NCI-H345 (cell line): ENCODE data around the gene SPANXN3.
"Not testable (repeated sequence)": the region's sequence is repeated elsewhere in the genome, so short reads cannot be mapped to it uniquely, and the experiment has no call there.

Experiments
- DNase-seq: peaks from one replicate; lab custom pipeline; 2025; lab: John Stamatoyannopoulos, UW

The SPANXN3 gene

DNA sequence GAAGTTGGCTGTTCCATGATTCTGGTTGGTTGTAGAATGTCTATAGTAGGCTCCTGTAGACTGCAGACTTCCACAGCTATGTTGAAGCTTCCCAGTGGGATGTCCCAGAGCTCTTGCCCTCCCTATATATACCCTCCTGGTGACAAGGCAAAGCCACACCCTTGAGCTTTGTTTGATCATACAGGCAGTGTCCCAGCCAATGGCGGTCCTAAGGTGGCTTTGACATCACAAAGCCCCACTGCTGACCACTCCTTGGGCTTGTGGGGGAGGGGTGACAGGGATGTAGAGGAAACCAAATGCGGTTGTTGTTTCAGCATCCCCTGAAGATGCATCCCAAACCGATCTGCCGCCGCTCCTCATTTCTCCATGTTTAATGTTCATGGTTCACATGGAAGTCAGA lies at the start of gene SPANXN3:
Gene SPANXN3 (minus strand): TSS at position 101 of the 400 bp plus-strand sequence. CDS start 84 bp downstream, at position 17.
- DNase-seq = not testable (repeated sequence)

GRCh38 chrX:143536176-143536575 lies 18.9 kb upstream of the SPANXN3 start:
- peak; percentile 78 for DNase-seq

DNA sequence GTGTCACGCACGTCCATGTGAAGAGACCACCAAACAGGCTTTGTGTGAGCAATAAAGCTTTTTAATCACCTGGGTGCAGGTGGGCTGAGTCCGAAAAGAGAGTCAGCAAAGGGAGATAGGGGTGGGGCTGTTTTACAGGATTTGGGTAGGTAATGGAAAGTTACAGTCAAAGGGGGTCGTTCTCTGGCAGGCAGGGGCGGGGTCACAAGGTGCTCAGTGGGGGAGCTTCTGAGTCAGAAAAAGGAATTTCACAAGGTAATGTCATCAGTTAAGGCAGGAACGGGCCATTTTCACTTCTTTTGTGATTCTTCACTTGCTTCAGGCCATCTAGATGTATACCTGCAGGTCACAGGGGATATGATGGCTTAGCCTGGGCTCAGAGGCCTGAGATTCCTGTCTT lies 15.1 kb downstream of the SPANXN3 start:
- not testable (repeated sequence) for DNase-seq

GRCh38 chrX:143500751-143501150 lies 16.5 kb downstream of the SPANXN3 start:
- DNase-seq = peak; percentile 13

DNA sequence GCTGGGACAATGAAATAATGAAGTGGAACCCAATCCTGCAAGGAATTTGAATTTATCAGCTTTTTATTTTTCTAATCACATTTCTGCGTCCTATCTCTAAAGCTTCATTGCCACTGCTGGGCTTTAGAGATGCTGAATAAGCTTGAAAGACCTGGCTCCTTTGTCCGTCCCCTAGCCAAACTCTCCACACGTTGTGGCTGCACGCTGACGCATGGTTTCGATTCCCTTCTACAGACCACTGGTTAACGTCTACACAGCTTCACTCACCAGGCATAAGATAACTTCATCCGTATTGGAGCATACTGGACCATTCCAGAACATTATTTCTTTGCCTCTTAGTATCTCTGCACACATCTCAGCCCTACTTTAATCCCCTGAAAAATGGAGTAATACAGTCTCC lies 31.2 kb downstream of the SPANXN3 start:
- DNase-seq = no peak

- no peak for DNase-seq
Measured at GRCh38 chrX:143476751-143477150, 40.5 kb downstream of the SPANXN3 start.

DNA sequence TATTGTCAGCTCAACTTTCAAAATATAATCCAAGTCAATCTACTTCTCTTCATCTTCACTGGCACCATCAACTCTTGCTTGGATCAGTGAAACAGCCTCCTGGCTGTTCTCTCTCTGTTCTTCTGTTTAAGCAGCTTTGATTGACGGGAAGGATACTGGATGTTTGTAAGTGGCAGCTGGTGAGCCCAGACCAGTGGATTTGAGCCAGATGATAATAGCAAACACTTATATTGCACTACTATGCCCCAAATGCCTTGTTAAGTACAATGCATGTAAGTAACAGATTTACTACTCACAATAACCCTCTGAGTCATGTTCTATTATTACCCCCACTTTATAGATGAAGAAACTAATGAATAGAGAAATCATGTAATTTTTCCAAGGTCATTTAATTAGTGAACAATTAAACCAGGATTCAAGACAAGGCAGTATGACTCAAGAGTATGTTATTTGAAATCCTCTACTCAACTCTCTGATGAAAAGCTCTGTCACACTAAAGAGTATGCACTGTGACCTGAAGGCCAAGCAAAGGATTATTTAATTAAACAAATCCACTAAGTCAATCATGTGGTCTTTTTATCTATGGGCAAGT lies 44.8 kb downstream of the SPANXN3 start:
- DNase-seq = peak; percentile 37

DNA sequence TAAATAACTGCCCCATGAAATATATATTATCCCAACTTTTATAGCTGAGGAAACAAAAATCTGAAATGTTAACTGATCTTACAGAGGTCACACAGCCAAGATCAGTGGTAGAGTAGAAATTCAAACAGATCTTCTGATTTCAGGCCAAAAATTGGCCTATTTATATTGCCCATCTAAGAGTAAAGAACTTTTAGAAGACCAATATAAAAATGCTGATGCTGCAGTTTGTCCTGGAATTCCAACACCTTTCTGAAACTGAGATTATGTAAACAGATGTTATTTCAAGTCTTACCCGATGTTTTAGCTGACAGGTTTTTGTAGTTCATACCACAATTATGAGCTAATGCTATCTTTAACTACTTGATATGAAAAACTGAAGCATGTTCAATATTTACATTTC lies 51.1 kb downstream of the SPANXN3 start:
- DNase-seq = no peak

GRCh38 chrX:143462696-143463095 lies 54.6 kb downstream of the SPANXN3 start:
- DNase-seq = no peak

DNA sequence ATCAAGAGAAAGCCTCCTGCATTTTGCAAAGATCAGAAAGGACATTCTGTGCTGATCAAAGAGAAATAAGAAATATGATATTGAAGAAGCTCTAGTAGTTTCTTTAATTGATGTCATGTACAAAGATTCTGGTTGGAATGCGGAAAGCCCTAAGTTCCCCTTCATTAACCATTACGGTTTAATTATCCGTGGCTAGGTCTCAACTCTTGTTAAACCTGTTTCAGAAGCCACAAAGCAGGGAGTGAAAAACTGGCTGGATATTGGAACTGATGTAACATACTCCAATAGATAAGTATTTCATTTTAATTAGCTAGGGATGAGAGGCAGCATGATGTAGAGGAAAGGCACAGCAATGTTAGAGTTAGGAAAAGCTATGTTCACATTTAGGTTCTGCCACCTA lies 55.7 kb downstream of the SPANXN3 start:
- DNase-seq = no peak
